ENCODE data around the gene RBM15B. TPM values are rescaled to one million over a fixed set of nuclear protein-coding genes. Genes with fewer than 3 reads are reported as not detected.

Gene RBM15B
- total RNA-seq, 1 donor from 2014 or later = 34.3 TPM

DNA sequence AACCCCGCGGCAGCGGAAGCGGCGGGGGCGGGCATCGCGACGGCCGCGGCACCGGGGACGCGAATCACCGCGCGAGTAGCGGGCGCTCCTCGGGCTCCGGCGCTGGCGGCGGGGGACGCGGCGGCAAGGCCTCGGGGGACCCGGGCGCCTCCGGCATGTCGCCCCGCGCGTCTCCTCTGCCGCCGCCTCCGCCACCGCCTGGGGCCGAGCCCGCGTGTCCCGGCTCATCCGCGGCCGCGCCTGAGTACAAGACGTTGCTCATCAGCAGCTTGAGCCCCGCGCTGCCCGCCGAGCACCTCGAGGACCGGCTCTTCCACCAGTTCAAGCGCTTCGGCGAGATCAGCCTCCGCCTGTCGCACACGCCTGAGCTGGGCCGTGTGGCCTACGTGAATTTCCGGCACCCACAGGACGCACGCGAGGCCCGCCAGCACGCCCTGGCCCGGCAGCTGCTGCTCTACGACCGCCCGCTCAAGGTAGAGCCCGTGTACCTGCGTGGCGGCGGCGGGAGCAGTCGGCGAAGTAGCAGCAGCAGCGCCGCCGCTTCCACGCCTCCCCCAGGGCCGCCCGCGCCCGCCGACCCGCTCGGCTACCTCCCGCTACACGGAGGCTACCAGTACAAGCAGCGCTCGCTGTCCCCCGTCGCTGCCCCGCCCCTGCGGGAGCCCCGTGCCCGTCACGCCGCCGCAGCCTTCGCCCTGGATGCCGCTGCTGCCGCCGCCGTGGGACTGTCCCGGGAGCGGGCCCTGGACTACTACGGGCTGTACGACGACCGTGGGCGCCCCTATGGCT is 675 bp downstream of the RBM15B start:
- DNase-seq (ENCODE audit: low spot score) = peak; percentile 50

DNA sequence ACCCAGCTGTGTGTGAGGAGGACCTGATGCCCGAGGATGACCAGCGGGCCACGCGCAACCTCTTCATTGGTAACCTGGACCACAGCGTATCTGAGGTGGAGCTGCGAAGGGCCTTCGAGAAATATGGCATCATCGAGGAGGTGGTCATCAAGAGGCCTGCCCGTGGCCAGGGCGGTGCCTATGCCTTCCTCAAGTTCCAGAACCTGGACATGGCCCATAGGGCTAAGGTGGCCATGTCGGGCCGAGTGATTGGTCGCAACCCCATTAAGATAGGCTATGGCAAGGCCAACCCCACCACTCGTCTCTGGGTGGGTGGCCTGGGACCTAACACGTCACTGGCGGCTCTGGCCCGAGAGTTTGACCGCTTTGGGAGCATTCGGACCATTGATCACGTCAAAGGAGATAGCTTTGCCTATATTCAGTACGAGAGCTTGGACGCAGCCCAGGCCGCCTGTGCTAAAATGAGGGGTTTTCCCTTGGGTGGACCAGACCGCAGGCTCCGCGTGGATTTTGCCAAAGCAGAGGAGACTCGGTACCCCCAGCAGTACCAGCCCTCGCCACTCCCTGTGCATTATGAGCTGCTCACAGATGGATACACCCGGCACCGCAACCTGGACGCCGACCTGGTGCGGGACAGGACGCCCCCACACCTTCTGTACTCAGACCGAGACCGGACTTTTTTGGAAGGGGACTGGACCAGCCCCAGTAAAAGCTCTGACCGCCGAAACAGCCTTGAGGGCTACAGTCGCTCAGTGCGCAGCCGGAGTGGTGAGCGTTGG is 1.5 kb downstream of the RBM15B start:
- no peak for DNase-seq (ENCODE audit: low spot score)

GRCh38 chr3:51393134-51393495 is 2.0 kb downstream of the RBM15B start:
- no peak for DNase-seq (ENCODE audit: low spot score)

GRCh38 chr3:51393564-51393963 is 2.5 kb downstream of the RBM15B start:
- no peak for DNase-seq (ENCODE audit: low spot score)

- DNase-seq (ENCODE audit: low spot score) = no peak
These were observed 3.5 kb downstream of the RBM15B start for GRCh38 chr3:51394541-51394940.

GRCh38 chr3:51395493-51396213 is 4.6 kb downstream of the RBM15B start:
- DNase-seq (ENCODE audit: low spot score) = no peak

DNA sequence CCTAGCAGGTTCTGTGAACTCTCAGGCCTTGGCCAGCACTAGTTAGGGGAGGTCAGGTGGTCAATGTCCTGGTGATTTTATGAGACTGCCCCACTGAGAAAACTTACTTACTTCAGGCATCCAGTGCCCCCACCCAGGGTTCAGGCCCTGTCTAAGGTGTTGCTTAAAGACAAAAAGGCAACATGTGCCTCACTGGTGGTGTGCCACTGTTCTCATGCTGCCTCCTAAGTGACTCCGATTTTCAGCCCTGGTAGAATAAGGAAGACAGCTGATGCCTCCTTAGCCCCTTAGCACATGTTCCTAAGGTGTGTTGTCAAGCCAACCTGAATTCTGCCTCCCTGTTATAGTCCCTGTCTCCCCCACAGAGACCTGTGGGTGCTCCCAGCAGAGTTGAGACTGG is 5.3 kb downstream of the RBM15B start:
- no peak for DNase-seq (ENCODE audit: low spot score)

DNA sequence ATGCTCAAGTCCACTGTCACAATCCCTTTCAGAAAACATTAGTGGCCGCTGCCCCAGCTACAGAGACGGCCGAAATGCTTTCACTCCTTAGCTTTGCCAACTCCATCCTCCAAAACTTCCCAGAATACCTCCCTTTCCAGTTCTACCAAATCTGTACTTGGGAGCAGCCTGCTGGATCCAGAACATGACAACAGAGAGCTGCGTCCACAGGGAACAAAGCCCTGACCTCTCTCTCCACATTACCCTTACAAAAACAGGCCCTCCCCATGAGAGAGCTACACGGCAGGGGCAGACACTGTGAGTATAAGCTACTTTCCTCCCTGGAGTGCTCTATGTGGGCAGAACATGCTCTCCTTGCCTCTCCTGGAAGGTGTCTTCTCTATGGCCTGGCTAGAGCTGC is 6.3 kb downstream of the RBM15B start:
- DNase-seq (ENCODE audit: low spot score) = no peak

DNA sequence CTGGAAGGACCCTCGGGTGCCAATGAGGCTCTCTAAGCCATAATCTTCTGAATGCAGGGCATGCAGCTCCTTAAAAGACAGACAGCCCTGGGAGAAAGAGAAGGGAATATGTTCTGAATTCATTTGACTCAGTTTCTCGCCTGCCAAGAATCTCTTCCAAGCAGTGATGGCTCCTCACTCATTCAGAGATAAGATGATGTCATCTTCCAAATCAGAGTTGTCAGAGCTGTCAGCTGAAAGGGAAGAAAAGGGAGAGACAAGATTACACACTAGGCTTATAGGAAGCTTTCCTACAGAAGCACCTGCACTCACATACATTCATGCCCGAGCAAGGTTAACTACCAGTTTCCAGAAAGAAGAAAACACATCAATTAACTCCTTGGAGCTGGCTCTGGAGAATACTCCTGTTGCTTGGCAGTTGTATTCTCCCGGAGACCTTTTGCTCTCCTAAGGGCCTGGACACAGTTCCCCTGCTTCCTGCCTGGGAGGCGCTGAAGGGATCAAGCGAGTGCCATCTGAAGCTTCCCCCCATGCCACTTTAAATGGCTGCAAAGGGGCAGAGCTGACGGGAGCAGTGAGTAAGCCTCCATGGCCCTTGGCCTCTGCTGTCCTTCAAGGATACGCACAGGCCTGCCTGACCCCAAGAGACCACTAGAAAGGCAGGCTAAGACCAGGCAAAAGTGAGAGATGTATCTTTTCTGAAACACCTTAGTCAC is 7.7 kb downstream of the RBM15B start:
- no peak for DNase-seq (ENCODE audit: low spot score)

DNA sequence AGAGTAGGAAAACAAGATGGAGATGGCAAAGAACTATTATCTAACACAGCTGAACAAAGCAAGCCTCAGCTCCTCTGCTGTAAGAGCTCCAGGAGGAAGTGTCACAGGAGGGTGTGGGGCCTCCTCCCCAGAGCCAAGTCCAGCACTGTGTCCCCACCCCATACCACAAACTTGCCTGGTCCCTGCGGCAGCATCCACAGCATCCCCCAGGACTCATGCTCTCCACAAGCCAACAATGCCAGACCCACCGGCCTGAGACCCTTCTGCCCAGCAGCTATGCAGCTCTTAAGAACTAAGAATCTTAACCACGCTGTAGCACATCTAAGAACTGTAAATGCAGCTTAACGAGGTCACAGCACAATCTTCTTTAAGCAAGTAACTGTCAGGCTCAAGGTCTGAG is 9.1 kb downstream of the RBM15B start:
- peak; percentile 24 for DNase-seq (ENCODE audit: low spot score)

DNA sequence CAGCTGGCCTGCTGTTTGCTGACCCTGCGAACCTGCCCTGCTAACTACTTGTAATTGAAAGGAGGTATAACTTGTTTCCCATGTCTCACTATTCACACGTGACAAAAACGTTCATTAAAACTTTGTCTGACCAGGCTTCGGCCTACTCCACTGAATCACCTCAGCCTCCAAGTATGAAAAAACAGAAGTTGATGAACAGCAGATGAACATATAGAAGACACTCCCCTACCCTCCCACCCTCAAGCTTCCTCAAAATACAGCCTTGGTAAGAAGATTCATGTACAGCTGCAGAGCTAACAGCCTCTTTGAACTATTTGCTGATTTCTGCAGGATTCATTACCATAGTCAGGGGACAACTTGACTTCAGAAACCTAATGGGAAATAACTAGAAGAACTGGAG is 10.7 kb downstream of the RBM15B start:
- DNase-seq (ENCODE audit: low spot score) = no peak

DNA sequence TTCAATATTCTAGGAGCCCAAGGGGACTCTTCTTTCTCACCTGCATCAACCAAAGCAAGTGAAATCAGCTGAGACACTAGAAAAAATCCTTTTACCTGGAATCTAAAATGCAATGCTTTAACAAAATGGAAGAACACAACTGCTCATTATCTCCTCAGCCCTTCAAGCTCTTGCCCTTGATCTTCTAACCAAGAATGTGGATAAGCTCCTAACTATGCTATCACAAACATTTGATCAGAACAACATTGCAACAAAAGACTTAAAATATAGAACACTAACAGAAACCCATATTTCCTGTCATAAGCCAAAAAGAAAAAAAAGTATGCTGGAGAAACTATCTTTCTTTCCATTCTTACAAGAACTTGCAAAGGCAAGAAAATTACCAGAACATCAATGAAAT is 12.6 kb downstream of the RBM15B start:
- no peak for DNase-seq (ENCODE audit: low spot score)

GRCh38 chr3:51408021-51408420 is 16.9 kb downstream of the RBM15B start:
- no peak for DNase-seq (ENCODE audit: low spot score)

- DNase-seq (ENCODE audit: low spot score) = no peak
These were observed 17.7 kb downstream of the RBM15B start for GRCh38 chr3:51408813-51409212.

DNA sequence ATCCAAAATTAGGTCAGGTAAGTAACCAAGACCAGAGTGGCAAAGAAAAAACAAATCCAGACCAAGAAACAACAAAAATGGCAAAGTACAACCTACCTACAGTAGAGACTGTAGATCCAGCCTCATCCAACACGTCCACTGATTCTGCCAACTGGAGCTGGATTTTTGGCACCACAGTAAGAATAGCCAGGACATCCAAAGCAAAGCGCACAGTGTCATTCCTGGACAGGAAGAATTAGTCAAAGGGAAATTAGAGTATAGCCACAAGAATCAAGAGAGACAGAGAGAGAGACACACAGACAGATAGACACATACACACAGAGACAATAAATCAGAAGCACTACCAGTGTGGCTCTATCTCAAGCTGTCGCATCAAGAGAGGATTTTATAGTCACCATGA is 31.1 kb downstream of the RBM15B start:
- no peak for DNase-seq (ENCODE audit: low spot score)

GRCh38 chr3:51426921-51427320 is 35.8 kb downstream of the RBM15B start:
- no peak for DNase-seq (ENCODE audit: low spot score)

GRCh38 chr3:51429138-51429537 is 38.1 kb downstream of the RBM15B start:
- no peak for DNase-seq (ENCODE audit: low spot score)

DNA sequence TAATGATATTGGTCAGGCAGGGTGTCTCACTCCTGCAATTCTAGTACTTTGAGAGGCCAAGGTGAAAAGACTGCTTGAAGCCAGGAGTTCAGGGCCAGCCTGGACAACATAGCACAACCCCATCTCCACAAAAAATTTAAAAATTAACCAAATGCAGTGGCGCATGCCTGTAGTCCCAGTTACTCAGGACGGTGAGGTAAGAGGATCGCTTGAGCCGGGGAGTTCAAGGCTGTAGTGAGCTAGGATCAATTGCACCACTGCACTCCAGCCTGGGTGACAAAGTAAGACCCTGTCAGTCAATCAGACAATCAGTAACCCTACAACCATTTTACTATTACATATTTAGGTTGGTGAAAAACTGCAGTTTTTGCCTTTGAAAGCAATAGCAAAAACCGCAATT is 43.0 kb downstream of the RBM15B start:
- DNase-seq (ENCODE audit: low spot score) = no peak

DNA sequence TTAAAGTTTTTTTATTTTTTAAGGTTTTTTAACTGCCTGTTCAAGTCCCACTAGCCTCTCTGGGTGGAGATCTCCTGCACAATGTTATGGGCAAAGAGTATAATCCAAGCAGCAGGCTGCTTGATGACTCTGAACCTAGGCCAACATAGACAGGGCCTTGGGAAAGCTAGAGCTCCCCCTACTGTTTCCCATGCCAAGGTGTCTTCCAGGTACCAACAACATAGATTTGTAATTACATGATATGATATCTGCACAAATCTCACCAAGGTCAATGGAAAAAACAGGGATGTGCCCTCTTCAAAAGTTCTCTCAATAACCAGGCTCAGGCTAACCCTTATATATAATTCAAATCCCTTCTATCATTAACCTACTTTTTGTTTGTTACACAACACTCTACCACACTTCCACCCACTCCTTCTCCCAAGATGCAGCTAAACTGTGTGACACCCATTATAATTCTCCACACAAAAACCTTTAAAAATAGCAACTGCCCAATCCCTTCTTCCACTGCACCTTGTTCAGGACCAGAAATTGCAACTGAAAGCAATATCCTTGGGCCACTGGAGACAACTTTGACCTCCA is 43.8 kb downstream of the RBM15B start:
- no peak for DNase-seq (ENCODE audit: low spot score)

- no peak for DNase-seq (ENCODE audit: low spot score)
These were observed 46.0 kb downstream of the RBM15B start for GRCh38 chr3:51436998-51437639.

Measured in ureter (tissue), 1 donor.